Coronary artery (tissue), 2 donors: ENCODE measurements around the gene PRKCH.

Experiments
- DNase-seq: peaks from one replicate; pipeline ENCODE4 v3.0.0-alpha.2; 2017; ENCODE audit warnings: low spot score
- H3K27ac ChIP-seq, 2 donors: fragments of 200-600 bp; sonication (generic); one replicate each; pipeline ENCODE4 v1.5.1; 2016 to 2019
- H3K4me3 ChIP-seq: fragments of 200-600 bp; sonication (generic); 2 replicates; pipeline ENCODE4 v1.5.1; 2016; ENCODE audit warnings: mild to moderate bottlenecking, moderate library complexity
- TF ChIP-seq, protein P1 (sequence below): fragments of 200-600 bp; sonication (generic); IDR thresholded peaks from one replicate; pipeline ENCODE4 v1.5.1; 2019; ENCODE audit warnings: antibody characterized with exemption

PRKCH gene

DNA sequence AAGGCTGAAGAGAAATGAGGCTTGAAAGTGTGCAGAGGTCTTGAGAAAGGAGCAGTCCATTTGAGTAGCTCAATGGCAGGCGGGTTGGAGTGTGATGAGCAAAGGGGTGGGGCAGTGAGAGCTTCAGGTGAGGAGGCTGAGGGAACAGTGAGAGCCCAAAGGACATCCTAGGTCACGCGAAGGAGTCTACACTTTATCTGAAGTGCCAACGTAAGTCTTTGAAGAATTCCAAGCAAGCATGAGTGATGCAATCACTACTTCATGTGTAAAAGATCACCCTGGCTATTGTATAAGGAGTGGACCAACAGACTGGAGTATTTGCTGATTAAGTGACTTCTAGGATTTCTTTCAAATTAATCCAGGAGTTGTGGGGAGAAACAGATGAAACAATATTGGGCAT is 214.1 kb downstream of the PRKCH start:
- no peak for DNase-seq
- TF ChIP-seq, protein P1, sequence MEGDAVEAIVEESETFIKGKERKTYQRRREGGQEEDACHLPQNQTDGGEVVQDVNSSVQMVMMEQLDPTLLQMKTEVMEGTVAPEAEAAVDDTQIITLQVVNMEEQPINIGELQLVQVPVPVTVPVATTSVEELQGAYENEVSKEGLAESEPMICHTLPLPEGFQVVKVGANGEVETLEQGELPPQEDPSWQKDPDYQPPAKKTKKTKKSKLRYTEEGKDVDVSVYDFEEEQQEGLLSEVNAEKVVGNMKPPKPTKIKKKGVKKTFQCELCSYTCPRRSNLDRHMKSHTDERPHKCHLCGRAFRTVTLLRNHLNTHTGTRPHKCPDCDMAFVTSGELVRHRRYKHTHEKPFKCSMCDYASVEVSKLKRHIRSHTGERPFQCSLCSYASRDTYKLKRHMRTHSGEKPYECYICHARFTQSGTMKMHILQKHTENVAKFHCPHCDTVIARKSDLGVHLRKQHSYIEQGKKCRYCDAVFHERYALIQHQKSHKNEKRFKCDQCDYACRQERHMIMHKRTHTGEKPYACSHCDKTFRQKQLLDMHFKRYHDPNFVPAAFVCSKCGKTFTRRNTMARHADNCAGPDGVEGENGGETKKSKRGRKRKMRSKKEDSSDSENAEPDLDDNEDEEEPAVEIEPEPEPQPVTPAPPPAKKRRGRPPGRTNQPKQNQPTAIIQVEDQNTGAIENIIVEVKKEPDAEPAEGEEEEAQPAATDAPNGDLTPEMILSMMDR, result no peak
- Histone ChIP-seq H3K27ac (no peak overlapping the region), H3K4me3 (no peak overlapping the region)

DNA sequence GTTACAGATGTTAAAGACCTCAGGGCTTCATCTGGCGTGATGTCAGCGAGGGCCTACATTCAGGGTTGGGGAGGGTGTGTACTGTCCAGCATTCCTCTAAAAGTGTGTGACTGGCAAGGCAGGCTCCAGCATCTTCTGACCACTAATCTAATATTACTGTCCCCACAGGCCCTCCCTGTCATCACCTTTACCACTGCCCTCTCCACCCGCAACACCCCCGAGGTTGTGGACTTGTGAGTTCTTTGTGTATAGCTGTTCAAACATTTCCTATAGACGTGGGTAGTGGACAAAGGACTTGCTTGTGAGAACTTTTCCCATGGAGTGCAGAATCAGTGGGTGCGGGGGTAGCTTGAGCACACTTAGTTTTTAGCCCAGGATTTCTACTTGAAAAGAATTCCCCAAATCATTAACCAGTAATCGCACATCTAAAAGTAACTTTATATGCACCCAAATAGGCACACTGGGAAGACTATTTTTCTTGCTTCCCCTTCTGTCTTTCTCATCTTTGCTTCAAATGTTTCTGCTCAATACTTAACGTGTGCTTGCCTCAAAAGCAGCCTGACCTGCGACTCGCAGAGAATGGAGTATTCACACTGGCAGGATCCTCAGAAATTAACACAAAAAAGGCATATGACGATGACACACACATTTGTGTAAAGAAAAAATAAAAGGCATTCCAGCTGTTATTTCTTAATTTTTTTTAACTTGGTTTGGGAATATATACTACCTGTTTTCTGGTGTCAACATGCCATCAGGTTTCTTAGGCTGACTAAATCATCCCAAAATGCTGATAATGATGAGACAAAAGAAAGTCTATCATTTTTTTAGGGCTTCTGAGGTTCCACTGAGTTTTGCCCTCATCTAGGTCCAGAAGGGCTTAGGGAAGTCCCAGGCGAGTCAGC is 215.5 kb downstream of the PRKCH start:
- no peak overlapping the region for H3K27ac ChIP-seq
- DNase-seq, result no peak
- TF ChIP-seq, protein P1, result no peak
- H3K4me3 ChIP-seq, result no peak overlapping the region

DNA sequence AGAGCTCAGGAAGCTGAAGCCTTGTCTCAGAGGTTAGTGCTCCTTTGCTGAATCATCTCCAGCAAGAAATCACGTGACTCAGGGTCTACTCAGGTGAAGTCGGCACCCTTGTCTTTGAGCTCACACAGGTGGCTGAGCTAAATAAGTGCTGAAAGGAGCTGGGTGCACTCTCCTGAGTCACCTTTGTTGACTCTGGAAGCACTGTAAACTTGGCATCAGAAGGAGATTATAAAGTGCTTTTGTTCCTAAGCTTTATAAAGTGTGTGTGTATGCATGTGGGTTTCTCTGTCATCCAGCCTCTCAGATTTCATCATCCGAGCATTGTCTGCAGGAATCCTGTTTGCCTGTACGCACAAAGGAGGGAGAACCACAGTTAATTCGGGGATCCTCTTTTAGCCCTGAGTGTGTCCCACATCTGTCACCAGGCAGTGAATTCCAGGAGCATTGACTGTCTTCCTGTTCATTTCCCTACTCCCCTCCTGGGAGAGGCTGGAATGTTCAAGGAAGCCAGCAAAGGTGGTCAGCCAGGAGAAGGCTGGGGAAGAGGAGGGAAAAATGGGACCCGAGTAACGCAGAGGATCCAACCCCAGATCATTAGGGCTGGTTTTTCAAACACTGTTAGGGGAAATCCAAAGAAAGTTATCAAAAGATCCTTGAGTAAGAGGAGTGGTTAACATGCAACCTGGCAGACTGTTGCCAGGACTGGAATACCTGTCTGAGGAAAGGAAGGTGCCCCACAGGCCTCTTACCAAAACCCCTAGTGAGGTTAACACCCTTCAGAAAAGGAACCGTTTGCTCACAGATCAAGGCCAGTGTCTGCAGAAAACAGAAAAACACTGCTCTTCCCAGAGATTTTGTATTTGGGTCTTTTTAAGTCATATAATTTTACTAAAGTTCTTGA is 216.4 kb downstream of the PRKCH start:
- TF ChIP-seq, protein P1, result no peak
- Histone ChIP-seq H3K27ac (no peak overlapping the region), H3K4me3 (no peak overlapping the region)
- DNase-seq, result no peak

DNA sequence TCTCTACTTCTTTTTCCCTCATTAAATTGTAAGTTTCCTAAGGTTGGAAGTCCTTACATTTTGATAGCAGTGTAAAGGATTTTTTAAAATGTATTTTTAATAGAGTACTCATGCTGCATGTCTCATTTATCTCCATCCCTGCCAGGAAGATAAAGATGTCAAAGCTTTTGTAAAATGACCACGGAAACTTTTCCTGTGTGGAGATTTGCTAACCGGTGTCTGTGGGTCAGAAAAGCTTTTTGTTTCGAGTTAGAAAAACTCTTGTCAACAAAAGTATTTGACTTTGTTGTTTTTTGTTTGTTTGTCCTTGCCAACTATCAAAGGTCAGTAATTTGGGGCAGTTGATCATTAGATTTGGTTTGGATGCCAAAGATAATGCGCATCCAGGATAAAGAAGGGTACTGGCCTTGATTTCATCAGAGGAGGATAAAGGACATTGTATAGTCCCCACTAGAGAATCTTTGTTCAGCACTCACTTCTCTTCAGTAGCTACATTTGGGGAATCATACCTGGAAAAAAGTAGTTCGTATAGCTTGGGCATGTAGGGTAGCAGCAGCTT is 217.2 kb downstream of the PRKCH start:
- DNase-seq, result no peak
- Histone ChIP-seq H3K4me3 (no peak overlapping the region), H3K27ac (no peak overlapping the region)
- TF ChIP-seq, protein P1, result no peak

DNA sequence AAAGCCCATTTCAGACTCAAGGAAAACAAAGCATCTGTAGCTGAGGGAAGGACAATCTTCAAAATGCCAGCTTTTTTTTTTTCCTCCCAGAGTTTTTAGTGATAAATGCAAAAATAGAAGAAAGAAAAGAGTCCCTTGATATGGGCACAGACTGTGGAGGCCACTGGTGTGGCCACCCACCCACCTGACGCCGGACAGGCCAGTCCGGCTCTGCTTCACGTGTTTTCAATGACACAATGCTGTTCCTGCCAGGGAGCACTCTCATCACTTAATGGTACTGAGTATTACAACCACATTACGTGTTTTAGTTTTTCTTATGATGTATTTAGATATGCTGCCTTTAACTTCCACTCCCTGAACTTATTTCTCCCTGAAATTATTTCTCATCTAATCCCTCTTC is 218.3 kb downstream of the PRKCH start:
- TF ChIP-seq, protein P1, result no peak
- no peak for DNase-seq
- Histone ChIP-seq H3K4me3 (no peak overlapping the region), H3K27ac (no peak overlapping the region)

DNA sequence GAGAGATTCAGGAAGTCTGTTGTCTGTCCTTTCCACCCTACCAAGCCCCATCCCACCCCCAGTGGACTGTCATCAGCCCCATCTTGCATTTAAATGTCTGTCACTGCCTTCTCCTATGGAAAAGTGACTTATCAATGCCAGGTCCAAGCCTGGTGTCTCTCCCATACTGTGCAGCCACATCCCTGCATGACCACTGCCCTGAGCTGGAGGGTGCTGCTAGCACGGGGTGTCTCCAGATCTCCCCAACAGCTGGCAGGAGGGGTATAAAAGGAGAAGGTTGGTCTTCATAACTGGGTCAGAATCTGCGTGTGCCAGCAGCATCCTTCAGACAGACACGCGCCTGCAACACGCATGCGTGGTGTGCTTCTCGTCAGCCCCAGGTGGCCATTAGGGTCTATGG is 219.6 kb downstream of the PRKCH start:
- H3K4me3 ChIP-seq, result no peak overlapping the region
- no peak for DNase-seq
- TF ChIP-seq, protein P1, result no peak
- H3K27ac ChIP-seq, result no peak overlapping the region
